Spleen (tissue), 7 donors: ENCODE measurements around the gene ATP11B.
A peak's percentile ranks its signal among the peaks of the same experiment; 100 is the strongest.

Experiments
- POLR2A ChIP-seq, 3 donors: fragments of 450-650 bp; IDR thresholded peaks; one replicate each; pipeline ENCODE4 v1.5.1; 2017; ENCODE audit warnings: antibody characterized with exemption in 3 of 3, mild to moderate bottlenecking in 1 of 3
- POLR2AphosphoS5 ChIP-seq, 3 donors: sonication (generic); formaldehyde crosslinking; IDR thresholded peaks; one replicate each; pipeline ENCODE4 v1.5.1; 2017; ENCODE audit warnings: antibody characterized with exemption in 3 of 3
- TF ChIP-seq, protein P1 (sequence below), 11 experiments: fragments of 200-600 bp in 7 of 11; fragments of 450-650 bp in 4 of 11; sonication (generic) in 4 of 11; IDR thresholded peaks in 8 of 11; conservative IDR thresholded peaks in 3 of 11; 1 replicate in 7 of 11; 2 replicates in 4 of 11; pipeline versions ENCODE4 v1.4.0 to v1.8.0; 2016 to 2021; ENCODE audit warnings: antibody characterized with exemption in 11 of 11, inconsistent platforms in 4 of 11, mild to moderate bottlenecking in 1 of 11
- donor health status: DM: no; HTN: no; CAD: no; lungs with moderate emphysema.
- donor health status: DM: no; HTN: no; CAD: no.
- donor health status: DM: no; HTN: no; CAD: no.

DNA sequence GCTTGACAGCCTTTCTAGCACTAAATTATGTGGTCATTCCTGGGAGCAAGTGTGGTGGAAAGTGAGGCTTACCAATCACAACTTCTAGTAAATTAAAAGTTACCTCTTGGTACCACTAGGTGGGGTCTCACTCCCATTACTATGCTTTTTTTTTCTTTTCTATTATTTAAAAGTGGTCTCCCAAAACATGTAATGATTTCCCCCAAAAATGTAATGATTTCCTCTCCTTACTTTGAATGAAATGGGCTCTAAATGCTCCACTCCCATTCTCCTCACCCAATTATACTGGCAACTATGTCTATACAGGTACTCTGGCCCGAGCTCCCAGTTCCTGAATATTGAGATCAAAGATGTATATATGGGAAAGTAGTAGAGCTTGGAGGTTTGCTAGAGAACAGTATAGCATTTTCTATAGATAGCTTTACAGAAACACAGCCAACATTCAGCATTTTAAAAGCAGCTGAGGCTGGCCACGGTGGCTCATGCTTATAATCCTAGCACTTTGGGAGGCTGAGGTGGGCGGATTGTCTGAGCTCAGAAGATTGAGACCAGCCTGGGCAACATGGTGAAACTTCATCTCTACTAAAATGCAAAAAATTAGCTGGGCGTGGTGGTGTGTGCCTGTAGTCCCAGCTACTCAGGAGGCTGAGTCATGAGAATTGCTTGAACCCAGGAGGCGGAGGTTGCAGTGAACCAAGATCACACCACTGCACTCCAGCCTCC is 116.2 kb downstream of the ATP11B start:
- TF ChIP-seq, protein P1, sequence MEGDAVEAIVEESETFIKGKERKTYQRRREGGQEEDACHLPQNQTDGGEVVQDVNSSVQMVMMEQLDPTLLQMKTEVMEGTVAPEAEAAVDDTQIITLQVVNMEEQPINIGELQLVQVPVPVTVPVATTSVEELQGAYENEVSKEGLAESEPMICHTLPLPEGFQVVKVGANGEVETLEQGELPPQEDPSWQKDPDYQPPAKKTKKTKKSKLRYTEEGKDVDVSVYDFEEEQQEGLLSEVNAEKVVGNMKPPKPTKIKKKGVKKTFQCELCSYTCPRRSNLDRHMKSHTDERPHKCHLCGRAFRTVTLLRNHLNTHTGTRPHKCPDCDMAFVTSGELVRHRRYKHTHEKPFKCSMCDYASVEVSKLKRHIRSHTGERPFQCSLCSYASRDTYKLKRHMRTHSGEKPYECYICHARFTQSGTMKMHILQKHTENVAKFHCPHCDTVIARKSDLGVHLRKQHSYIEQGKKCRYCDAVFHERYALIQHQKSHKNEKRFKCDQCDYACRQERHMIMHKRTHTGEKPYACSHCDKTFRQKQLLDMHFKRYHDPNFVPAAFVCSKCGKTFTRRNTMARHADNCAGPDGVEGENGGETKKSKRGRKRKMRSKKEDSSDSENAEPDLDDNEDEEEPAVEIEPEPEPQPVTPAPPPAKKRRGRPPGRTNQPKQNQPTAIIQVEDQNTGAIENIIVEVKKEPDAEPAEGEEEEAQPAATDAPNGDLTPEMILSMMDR (IDR thresholded peaks at IDR 0.05 in 8 of 11, conservative IDR thresholded peaks at IDR 0.05 in 3 of 11): peak in 4 of 11 experiments; percentile 19 to 46 (median 42)
- TF ChIP-seq POLR2A (IDR thresholded peaks at IDR 0.05) (no peak), POLR2AphosphoS5 (IDR thresholded peaks at IDR 0.05) (no peak)
